Fibroblast of gingiva (primary cell): ENCODE measurements around the gene TTN.

Source experiments
- DNase-seq: peaks from one replicate; pipeline ENCODE4 v3.0.0-alpha.2; 2011; ENCODE audit warnings: low read depth

Gene TTN

DNA sequence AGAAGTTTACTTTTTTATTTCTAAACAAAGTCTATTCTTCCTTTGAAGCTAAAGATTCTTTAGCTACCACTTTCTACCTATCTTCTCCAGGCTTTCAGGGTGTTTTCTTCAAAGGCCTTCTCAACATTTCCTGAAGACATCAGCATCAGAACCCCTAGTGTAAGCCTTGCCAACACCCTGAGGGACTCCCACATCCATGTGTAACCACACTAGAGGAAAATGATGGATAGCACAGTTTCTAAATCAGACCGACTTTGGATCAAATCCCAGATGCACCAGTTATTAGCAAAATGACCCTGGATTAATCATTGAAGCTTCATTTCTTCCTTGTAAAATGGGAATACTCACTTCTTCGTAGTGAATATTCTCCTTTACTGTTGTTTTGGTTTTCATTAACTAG is 4.7 kb upstream of the TTN start:
- DNase-seq: no peak

DNA sequence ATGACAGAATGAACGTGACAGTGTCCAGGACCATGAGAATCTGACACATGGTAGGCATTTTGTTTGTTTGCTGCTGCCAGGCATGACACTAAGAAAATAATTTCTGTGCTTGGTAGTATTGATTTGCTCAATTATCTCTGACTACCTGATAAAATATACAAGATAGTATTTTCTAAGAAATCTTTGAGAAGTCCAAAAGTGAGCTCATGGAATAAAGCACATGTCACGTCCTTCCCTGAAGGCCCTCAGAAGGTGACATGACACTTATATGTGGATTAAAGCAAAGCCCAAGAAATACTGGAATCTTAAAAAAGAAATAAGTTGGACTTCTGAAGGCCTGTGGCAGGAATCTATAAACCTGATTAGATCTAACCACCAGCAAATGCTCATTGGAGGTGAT is 3.8 kb upstream of the TTN start:
- no peak for DNase-seq

DNA sequence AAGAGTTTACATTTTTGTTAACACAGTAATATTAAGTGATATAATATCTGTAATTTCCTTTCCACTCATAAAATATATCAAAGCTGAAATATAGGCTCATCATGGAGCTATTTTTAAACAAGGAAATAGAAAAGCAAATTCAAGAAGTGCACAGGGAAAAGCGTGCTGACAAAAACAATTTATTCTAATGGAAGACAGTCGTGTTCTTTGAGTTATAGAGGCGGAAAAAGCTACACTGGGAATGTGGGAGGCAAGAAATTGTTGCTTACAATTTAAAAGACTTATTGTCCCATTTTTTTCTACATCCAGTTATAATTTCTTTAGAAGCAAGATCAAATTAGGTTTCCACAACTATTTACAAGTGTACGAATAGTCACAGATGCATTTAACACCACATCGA is 3.2 kb upstream of the TTN start:
- no peak for DNase-seq

DNA sequence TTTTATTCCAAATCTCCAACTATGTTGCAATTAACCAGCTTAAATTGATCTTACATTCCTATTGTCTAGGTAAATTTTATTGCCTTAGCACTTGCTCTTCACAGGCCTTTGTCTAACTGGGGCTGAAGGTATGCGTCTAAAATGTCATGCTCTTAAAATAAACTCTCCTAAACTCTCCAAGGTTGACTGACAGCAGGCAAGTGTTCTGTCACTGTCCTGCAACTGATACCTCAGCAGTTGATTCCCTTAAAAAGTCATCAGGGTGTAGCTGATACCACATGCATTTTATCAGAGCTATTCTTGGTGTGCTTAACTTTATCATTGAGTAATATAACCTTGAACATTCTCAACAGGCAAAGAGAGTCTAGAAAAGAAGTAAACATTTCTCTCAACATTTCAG is 680 bp downstream of the TTN start:
- DNase-seq: no peak

DNA sequence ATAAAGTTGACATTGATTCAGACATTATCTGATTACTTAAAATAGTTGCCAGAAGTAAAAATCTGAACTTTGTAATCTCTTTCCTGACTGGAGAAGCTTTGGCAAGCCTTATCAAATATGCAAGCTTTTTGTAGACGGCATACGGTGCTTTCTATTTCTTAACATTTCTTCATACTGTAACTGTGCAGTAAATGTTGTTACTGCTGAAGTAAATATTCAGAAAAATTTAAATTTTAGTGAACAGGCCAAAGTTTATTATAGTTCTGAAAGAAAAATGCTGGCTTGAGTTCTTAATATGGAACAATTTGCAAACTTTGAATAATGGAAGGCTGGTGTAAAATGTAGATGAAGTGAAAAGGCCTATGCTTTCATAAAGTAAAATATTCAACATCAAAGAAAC is 1.8 kb downstream of the TTN start:
- DNase-seq: no peak

DNA sequence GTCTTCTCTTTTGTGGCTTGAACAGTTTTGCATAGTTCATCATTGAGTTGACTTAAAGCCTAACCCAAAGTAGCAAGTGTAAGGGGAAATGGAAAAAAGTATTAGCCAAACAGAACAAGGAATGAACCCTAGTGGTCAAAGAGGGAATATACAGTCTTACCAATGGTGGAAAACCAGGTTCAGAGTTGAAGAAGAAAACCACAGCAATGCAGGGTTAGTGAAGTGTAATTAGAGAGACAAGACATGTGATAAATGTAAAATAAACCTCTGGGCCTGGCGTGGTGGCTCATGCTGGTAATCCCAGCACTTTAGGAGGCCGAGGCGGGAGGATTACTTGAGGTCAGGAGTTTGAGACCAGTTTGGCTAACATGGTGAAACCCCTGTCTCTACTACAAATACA is 2.4 kb downstream of the TTN start:
- DNase-seq: no peak

DNA sequence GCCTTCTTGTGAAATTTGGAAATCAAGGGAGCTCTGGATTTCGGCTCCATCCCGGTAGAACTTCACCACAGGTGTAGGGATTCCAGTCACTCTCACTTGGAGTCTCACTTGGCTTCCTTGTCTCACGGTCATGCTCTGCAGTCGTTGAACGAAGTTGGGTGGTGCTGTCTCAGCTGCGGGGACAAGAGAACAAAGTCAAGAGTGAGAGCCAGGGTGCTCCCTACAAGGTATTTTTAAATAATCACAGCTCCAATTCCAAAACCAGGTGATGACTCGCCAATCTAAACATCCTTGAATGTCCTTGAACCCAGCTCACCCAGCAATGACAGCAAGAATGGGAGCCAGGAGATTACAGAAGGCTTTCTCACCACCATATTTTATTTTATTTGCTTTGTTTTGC is 6.7 kb downstream of the TTN start:
- no peak for DNase-seq

DNA sequence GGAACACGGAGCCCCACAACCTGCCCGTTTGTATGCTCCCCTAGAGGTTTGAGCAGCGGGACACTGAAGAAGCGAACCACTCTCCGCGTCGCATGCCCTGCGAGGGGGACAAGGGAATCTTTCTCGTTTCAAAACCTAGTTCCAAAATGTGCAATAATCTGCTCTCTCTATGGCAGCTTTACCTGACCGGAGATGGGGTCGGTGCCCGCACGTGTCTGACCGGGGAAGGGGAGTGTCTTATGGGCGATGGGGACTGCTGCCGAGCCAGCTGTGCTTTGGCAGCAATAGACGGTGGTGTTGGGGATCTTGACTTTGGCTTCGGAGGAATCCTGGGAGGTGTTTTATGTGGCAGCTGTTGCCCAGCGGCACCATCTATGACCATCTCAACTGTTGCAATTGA is 7.9 kb downstream of the TTN start:
- DNase-seq: no peak

DNA sequence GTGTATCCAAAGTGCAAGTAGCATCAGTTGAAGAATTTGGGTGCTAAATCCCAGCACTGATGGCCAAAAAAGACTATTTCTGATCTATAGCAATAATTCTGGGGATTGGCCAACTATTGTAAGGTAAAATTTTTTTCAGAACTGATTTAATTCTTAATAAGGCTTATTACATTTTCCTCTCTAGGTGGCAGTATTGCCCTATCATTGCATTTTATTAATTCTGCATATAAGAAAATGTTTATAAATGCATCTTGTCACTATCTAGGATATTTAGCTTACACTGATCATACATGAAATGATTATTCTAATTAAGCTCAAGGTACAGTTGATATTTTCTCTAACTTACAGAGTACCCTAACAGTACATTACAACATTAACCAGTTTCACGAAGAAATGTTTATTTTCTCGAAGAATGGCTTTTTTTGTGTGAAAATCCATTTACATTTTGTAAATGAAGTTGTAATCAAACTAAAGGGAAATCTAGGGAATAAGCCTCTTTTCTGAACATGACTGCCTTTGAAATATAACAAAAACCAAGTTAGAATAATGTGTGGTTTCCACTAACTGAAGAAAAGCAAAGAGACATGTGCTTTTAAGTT is 11.0 kb downstream of the TTN start:
- DNase-seq: peak; percentile 47

DNA sequence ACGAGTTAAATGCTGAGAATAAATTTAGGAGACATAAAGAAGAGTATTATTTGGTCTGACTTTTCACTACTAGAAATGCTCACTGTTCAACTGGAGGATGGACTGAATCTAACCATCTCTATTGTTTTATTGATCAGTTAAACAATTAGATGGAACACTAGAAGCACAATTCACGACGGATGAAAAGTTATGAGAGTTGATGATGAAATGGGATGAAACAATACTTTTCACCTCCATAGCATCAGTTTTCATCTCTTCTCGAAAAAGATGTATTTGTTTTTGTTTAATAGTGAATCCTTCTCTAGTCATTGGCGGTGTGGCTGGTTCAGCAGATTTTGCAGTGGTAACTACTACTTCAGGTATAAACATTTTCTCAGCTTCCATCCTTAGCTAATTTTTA is 19.3 kb downstream of the TTN start:
- no peak for DNase-seq

DNA sequence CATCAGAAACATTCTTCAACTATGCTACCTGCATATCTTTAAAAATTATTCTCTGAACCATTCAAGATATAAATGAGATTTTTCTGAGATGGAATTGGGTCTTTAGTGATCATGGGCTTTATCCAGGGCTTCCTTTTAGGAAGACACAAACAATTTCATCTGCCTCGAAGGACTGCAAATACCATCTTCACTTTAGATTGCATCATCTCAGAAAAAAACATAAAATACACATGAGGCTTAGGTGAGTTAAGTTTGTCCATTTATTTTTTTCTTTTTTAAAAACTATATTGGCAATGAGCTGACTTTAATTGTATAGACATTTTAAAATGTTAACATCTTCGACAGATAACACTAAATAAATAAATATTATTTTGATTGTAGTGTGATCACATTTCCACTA is 20.1 kb downstream of the TTN start:
- DNase-seq: no peak

DNA sequence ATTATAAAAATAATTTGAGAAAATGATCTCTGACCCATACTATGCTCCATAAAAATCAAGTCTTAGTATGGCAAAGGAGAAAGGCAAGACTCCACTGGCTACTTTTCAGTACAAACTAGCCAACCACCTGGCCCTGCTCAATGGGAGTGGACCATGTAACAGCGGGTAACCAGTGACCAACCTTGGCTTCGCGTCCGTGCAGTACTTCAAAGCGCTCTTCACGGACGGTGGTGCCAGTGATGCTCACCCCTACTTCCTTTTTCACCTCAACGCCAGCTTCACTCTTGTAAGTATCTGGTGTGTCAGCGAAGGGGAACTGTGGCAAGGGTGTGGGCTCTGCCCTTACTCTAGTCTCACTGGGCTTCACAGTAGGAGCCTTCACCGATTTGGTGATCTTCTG is 23.3 kb downstream of the TTN start:
- no peak for DNase-seq

DNA sequence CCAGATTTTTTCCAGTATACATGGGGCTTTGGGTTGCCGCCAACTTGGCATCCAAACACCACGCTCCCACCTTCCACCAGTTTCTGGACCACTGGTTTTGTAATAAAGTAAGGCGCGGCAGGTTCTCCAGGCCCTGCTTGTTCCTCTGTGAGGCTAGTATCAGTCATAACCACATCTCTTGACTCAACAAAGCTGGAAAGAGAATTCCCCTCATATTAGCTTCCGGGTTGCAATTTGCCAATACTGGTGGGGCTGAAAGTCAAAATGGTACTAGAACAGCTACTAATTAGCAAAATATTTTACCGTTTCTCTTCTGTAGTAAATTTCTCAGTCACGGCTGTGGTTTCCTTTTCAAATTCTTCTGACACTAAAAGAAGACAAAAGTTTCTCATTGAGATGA is 25.0 kb downstream of the TTN start:
- no peak for DNase-seq

DNA sequence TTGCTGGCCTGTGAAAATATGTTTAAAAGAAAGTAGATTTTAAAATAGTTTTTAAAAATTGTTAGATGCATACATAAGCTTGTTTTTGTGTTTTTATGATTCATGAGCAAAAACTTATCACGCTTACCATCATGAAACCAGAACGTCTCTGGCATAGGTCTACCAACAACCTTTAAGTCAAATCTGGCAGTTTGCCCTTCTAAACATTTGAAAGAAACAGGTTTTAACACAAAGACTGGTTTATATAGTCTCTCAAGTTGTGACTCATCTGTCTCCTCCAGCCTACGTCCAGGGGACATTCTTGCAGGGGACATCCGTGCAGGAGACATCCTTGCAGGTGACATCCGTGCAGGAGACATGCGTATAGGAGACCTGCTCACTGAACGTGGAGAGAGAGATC is 29.6 kb downstream of the TTN start:
- no peak for DNase-seq

DNA sequence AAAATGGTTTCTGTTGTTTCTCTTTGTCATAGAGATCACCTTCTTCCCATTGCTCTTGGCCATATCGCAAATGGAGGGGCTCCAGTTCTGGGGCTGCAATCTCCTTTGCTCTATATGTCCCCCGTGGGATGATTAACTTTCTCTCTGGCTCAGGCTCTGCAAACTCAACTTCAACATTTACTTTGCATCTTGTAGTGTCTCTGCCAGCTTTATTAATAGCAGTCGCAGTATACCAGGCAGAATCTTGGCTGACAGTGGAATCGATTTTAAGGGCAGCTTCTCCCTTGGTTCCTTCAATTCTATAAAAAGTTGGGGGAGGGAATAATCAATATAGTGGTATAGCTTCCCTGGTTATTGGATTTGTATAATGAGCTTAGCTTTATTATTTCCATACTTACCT is 30.5 kb downstream of the TTN start:
- no peak for DNase-seq

DNA sequence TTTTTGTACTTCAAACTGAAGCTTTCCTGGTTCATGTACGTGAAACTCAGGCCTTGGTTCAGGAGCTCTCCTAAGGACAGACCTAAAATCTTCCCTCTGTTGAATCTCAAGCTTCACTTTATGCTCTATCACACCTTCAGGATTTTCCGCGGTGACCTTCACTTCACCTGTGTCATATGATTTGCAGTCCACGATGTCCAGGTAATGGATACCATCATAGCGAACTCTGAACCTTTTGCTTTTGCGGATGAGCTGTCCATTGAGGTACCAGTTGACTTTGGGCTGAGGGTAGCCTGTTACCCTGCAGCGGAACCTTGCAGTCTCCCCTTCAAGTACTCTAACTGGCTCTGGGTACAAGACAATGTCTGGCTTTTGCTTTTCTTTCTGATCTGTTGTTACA is 31.2 kb downstream of the TTN start:
- DNase-seq: no peak

DNA sequence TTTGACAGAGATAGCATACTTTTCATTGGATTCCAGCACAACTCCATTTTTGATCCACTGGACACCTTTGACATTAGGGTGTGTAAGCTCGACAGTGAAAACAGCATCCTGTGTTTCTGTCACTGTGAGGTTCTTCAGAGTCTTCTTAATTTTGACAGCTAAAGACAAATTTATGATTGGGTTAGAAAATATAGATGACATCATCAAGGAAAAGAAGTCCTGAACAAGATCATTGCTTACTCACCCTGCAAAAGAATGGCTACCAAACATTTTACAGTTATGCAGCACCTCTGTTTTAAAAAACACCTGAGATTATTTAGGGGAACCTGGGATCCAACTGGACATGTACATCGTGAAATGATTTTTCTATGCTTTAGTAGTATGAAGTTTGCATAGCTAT is 36.7 kb downstream of the TTN start:
- DNase-seq: no peak

DNA sequence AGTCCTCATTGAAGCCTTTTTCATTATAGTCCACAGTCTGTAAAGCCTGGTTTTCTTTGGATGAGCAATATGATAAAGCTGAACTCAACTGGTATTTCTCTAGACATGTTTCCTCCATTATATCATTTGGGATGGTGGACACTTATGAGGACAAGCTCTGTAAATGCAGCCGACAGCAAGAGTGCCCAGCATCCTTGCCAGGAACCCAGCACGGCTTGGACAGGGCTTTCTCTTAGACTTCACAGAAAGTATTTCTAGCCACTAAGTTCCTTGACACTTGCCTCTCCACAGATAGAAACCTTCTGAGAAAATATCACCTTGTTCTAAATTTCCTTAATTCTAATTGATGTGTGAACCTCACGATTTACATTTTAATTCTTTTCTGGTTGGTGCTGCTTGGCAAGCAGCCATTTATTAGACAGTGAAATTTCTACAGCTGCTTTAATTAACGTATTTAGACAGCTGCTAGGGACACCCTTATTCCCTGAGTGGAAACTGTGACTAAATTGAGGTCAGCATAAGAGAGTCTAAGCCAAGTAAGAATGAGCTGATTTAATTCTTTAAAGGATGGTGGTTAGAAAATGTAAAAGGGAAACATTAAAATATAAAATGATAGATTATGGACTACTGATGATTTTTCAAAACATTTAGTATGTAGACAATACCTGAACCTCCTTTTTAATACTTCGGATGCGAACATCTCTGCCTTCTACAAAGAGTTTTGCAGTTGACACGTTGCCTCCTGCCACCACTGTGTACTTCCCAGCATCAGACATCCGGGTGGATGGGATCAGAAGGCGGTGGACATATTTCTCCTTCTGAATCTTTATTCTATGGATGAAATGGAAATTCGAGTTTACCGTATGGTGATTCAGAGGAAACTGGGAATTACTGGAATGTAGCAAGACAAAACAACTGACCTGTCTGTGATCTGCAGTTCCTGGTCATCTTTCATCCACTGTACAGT is 39.8 kb downstream of the TTN start:
- DNase-seq: no peak

DNA sequence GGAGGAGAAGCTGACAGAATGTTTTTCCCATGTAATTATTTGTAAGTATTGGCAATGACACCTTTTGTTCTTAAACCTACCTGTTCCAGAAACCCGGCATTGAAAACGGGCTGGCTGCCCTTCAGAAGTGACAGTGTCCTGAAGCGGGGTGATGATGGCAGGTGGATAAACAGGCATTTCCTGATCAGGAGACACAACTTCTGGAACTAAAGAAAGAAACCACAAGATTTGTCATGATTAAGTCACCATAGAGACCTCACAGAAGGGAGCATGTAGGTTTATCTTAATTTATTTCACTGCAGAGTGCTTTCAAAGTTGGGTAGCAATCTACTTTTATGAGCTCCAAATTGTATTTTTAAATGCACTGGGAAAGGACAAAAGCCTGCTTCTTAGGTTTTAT is 43.1 kb downstream of the TTN start:
- no peak for DNase-seq

DNA sequence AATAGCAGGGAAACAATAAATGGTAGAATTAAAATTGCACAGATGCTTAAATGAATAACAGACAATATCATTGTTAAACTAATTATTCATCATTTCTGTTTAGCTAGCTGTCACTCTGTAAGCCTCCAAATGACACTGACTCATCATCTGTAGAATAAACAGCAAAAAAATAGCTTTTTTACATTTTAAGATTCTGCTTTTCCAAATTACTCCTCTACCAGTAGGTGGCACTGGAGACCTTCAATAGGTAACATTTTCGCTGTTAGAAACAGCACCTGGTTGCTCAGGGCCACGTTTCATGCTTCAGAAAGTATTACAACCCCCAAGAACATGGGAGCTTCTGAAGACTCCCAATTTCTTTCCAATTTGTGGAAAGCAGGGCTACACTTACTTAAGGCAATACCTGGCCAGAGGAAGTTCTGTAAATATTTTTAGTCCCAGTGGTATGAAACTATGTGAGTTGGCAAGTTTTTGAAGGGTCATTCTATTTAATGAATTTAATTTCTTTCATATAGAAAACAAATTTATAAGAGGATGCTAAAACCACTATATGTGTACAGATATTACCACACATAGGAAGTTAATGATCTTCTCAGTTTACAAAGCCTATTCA is 45.4 kb downstream of the TTN start:
- DNase-seq: peak; percentile 16

DNA sequence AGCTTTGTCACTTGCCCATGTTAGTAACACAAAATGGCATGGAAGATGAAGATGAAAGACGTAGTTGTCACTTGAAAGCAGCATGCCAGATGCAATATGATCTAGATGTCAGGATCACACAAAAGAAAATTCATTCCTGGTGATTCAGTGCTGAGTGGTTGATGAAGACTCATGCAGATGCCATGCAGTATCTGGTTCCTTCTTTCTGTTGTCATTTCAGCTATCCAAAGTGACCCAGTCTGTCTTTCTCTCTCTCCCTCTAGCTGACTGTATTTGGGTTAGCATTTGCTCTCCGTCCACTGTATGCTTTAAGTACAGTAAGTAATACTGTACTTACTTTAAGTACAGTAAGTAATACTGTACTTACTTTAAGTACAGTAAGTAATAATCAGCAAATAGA is 50.4 kb downstream of the TTN start:
- DNase-seq: peak; percentile 19

DNA sequence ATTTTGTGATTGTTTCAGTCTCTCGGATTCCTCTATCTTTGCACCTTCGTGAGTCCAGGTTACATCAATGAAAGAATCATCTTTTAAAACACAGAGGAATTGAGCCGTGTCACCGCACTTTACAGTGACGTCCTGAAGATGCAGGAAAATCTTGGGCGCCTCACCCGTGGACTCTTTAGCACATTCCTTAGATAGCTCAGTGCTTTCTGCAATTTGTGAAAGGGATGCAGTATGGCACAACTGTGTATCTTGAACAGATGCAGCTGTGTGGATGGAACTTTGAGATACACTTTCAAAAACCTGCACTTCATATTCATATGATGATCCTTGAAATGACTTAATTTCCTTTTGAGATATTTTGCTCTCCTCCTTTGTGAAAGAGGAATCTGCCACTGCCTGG is 50.9 kb downstream of the TTN start:
- no peak for DNase-seq

DNA sequence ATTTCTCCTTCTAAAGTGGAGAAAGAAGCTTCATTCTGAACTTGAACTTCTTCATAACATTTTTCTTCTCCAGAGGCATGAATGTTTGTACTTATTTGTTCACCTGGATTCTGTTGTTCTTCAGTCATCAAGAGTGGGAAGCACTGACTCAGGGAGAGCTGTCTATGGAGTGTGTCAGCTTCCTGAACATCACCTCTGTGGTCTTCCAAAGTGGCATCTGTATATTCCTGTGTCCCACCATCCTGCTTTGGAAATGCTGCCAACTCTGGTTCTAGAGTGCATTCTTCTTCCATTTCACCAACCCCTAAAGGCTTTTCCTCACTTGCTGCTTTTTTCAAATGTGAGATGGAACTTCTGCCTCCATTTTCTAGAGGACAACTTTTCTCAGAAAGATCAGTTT is 59.5 kb downstream of the TTN start:
- no peak for DNase-seq
